ENCODE measurements around the gene GABBR2.

GRCh38 chr9:98365781-98366180, 343.0 kb downstream of the GABBR2 start:
- TF ChIP-seq CTCF (conservative IDR thresholded peaks at IDR 0.05 in 1 of 2, IDR thresholded peaks at IDR 0.05 in 1 of 2; ENCODE audit: extremely low read depth in 1 of 2, insufficient read depth in 1 of 2, low read depth in 1 of 2, low read length in 2 of 2): no peak
- no peak for TF ChIP-seq EZH2 (IDR thresholded peaks at IDR 0.05; ENCODE audit: borderline replicate concordance, low read length)

Measured in mammary epithelial cell (primary cell).